ENCODE measurements around the gene REV3L.

- TF ChIP-seq CTCF (IDR thresholded peaks at IDR 0.05) (no peak), EZH2 (IDR thresholded peaks at IDR 0.05; ENCODE audit: borderline replicate concordance, insufficient read depth, low read depth, low read length, poor library complexity, severe bottlenecking) (no peak)
These were observed 206.3 kb downstream of the REV3L start for GRCh38 chr6:111276736-111277135.
